Central memory CD4-positive, alpha-beta T cell (primary cell): Measurements from ENCODE around the gene KCNK2.

ENCODE experiments used
- DNase-seq: peaks from one replicate; pipeline ENCODE4 v3.0.0; 2022

The KCNK2 gene

GRCh38 chr1:215262106-215262505, 179.6 kb downstream of the KCNK2 start:
- DNase-seq: no peak

GRCh38 chr1:215263636-215264035, 181.1 kb downstream of the KCNK2 start:
- DNase-seq: no peak

GRCh38 chr1:215264649-215265048, 182.1 kb downstream of the KCNK2 start:
- no peak for DNase-seq

GRCh38 chr1:215267495-215267894, 185.0 kb downstream of the KCNK2 start:
- DNase-seq: no peak

GRCh38 chr1:215269955-215270354, 187.4 kb downstream of the KCNK2 start:
- no peak for DNase-seq

GRCh38 chr1:215273838-215274516, 191.4 kb downstream of the KCNK2 start:
- DNase-seq: no peak

- no peak for DNase-seq
These were observed 194.0 kb downstream of the KCNK2 start for GRCh38 chr1:215276582-215276981.

- DNase-seq: no peak
These were observed 195.0 kb downstream of the KCNK2 start for GRCh38 chr1:215277532-215277931.

- no peak for DNase-seq
These were observed 197.1 kb downstream of the KCNK2 start for GRCh38 chr1:215279682-215280081.

- no peak for DNase-seq
These were observed 200.0 kb downstream of the KCNK2 start for GRCh38 chr1:215282557-215282956.

- DNase-seq: no peak
These were observed 202.7 kb downstream of the KCNK2 start for GRCh38 chr1:215285013-215285800.
